K562 (cell line): ENCODE results near the gene TDRD6. TPM values are rescaled to one million over a fixed set of nuclear protein-coding genes. Genes with fewer than 3 reads are reported as not detected.

Source experiments
- ATAC-seq: fragments of 200-7000 bp; cut with Tn5 transposase; 3 replicates; pipeline ENCODE4 v1.9.1; 2020; ENCODE audit warnings: moderate library complexity
- BruUV-seq: library from RNA; stranded (reverse); fragments of 400-500 nt; replicated peaks from 2 replicates; lab custom pipeline; 2021; lab: Mats Ljungman, UMichigan
- CTCF ChIA-PET: fragments of 300-600 bp; formaldehyde crosslinking; extraction: SDS; loops from one replicate; lab custom pipeline; 2021; ENCODE audit warnings: low intra/inter-chr PET ratio; lab: Yijun Ruan, JAX
- POLR2A ChIA-PET: fragments of 300-600, 350-650 bp; sonication (Branson Sonifier 250); formaldehyde crosslinking; extraction: SDS; loops from one replicate; lab custom pipeline; 2021; ENCODE audit warnings: antibody characterized with exemption, inconsistent platforms; lab: Yijun Ruan, JAX
- DNase-seq, 4 experiments: peaks; one replicate each; pipeline versions ENCODE4 v3.0.0 to v3.0.0-alpha.2; 2011 to 2018; ENCODE audit warnings: low spot score in 3 of 4, mixed read lengths in 3 of 4; ENCODE audit errors: extremely low read depth in 1 of 4
- FAIRE-seq: peaks from 2 replicates; lab custom pipeline; 2011; peaks lifted over from hg19 to GRCh38; lab: Jason Lieb, UNC
- H2AFZ ChIP-seq: 2 replicates; pipeline ENCODE4 v1.6.0; 2011; ENCODE audit warnings: low read depth, low read length, control low read depth, inconsistent platforms
- H3K27ac ChIP-seq: fragments of 200-600 bp; 3 replicates; pipeline ENCODE4 v1.8.0; 2011; ENCODE audit warnings: low read depth, mild to moderate bottlenecking, control low read depth, inconsistent platforms, low read length, moderate library complexity, mixed read lengths; ENCODE audit errors: extremely low read depth
- H3K27me3 ChIP-seq, 2 experiments: fragments of 300-600 bp in 1 of 2; 2 replicates in 1 of 2; 3 replicates in 1 of 2; pipeline versions ENCODE4 v1.6.0 to v1.8.0; 2011; ENCODE audit warnings: inconsistent platforms in 2 of 2, low read length in 2 of 2, mild to moderate bottlenecking in 1 of 2, mixed read lengths in 1 of 2, moderate library complexity in 1 of 2; ENCODE audit not compliant: control insufficient read depth in 2 of 2, insufficient read depth in 2 of 2
- H3K36me3 ChIP-seq: fragments of 300-600 bp; 3 replicates; pipeline ENCODE4 v1.8.0; 2011; ENCODE audit warnings: mild to moderate bottlenecking, low read length, inconsistent platforms; ENCODE audit not compliant: control insufficient read depth, insufficient read depth
- H3K4me1 ChIP-seq, 2 experiments: fragments of 200-600 bp in 1 of 2; replicated peaks in 1 of 2; 2 replicates in 1 of 2; 3 replicates in 1 of 2; pipeline versions ENCODE4 v1.5.1 to v1.8.0; 2011; ENCODE audit warnings: inconsistent platforms in 2 of 2, low read length in 2 of 2, mild to moderate bottlenecking in 1 of 2, mixed read lengths in 1 of 2, moderate library complexity in 1 of 2; ENCODE audit not compliant: control insufficient read depth in 2 of 2, insufficient read depth in 2 of 2
- H3K4me2 ChIP-seq: 2 replicates; pipeline ENCODE4 v1.6.1; 2011; ENCODE audit warnings: low read length, control low read depth, inconsistent platforms, mixed read lengths; ENCODE audit not compliant: insufficient read depth
- H3K4me3 ChIP-seq: fragments of 200-600 bp; sonication (generic), shearing (Covaris generic); 2 replicates; pipeline ENCODE4 v1.5.1; 2016; ENCODE audit warnings: control low read depth, inconsistent platforms
- H3K79me2 ChIP-seq: fragments of 200-600 bp; 3 replicates; pipeline ENCODE4 v1.8.0; 2011; ENCODE audit warnings: low read length, inconsistent platforms; ENCODE audit not compliant: control insufficient read depth, insufficient read depth
- H3K9ac ChIP-seq, 2 experiments: 2 replicates each; pipeline versions ENCODE4 v1.6.0 to v1.6.1; 2011; ENCODE audit warnings: low read depth in 2 of 2, low read length in 2 of 2, control low read depth in 1 of 2, inconsistent platforms in 1 of 2, mild to moderate bottlenecking in 1 of 2, mixed read lengths in 1 of 2; ENCODE audit not compliant: insufficient read depth in 1 of 2
- H3K9me1 ChIP-seq: one replicate; pipeline ENCODE4 v1.6.0; 2011; ENCODE audit warnings: inconsistent platforms, mild to moderate bottlenecking, low read length, moderate library complexity; ENCODE audit not compliant: control insufficient read depth, insufficient read depth
- H3K9me3 ChIP-seq: replicated peaks from 2 replicates; pipeline ENCODE4 v1.5.1; 2011; ENCODE audit warnings: low read depth, low read length, inconsistent platforms; ENCODE audit not compliant: control insufficient read depth, insufficient read depth
- H4K20me1 ChIP-seq: replicated peaks from 2 replicates; pipeline ENCODE4 v1.6.1; 2011; ENCODE audit warnings: low read length, inconsistent platforms, mixed read lengths; ENCODE audit not compliant: control insufficient read depth, insufficient read depth
- CBX8 ChIP-seq: fragments of 200-600 bp; sonication (generic); IDR thresholded peaks from 2 replicates; pipeline ENCODE4 v1.6.1; 2012; ENCODE audit warnings: borderline replicate concordance, mixed run types, low read depth, mild to moderate bottlenecking, moderate library complexity, mixed read lengths, low read length, control low read depth, inconsistent platforms; ENCODE audit not compliant: poor library complexity, severe bottlenecking; ENCODE audit errors: extremely low read depth
- CEBPB ChIP-seq: fragments of 450-650 bp; IDR thresholded peaks from 2 replicates; pipeline ENCODE4 v1.6.1; 2016; ENCODE audit warnings: missing genetic modification characterization, missing compliant biosample characterization
- KDM5B ChIP-seq: fragments of 200-600 bp; sonication (generic); IDR thresholded peaks from 2 replicates; pipeline ENCODE4 v1.6.1; 2012; ENCODE audit warnings: low read depth, mild to moderate bottlenecking, moderate library complexity, low read length, control low read depth, inconsistent platforms; ENCODE audit not compliant: insufficient replicate concordance
- WGBS: fragments of 100-300 bp; shearing (Covaris generic); methylation state at CpG from one replicate; pipeline ENCODE4 v1.1.6; 2016; ENCODE audit warnings: low coverage, mixed read lengths; ENCODE audit not compliant: insufficient coverage; ENCODE audit errors: missing lambda C conversion rate; 5-methylcytosine and 5-hydroxymethylcytosine counted together
- in situ Hi-C: fragments of 300-500 bp; cut with MboI; formaldehyde crosslinking; loops from 4 replicates; pipeline ENCODE4 v1.15.0; 2018; ENCODE audit warnings: inconsistent platforms, mixed read lengths
- intact Hi-C: fragments of 100-400 bp; cut with micrococcal nuclease; formaldehyde crosslinking; loops from 2 replicates; pipeline ENCODE4 v1.14.2; 2022
- polyA plus RNA-seq, 8 experiments: library from polyadenylated mRNA; depleted of rRNA in 4 of 8; stranded (reverse) in 5 of 8; unstranded in 3 of 8; fragments of >200 nt; fragmentation: Nextera tagmentation in 2 of 8; fragmentation: Illumina TruSeq in 1 of 8; extraction: Ambion mirVana in 2 of 8; extraction: Trizol in 1 of 8; gene quantifications; 2 replicates each; pipeline versions ENCODE4 v1.2.1 to v1.2.3, GENCODE V29; 2011 to 2014; ENCODE audit warnings: inconsistent platforms in 1 of 8, missing spikeins in 1 of 8
- total RNA-seq, 7 experiments: library from RNA; depleted of rRNA in 6 of 7; stranded (reverse); fragments of >200 nt in 6 of 7; fragmentation: Illumina TruSeq in 2 of 7; extraction: Trizol in 2 of 7; gene quantifications; 2 replicates each; pipeline versions ENCODE4 v1.2.1 to v1.2.3, GENCODE V29; 2011 to 2021; ENCODE audit warnings: low replicate concordance in 1 of 7

Gene TDRD6
- total and polyA plus RNA-seq, 9 of the 15 experiments (the other 6 are each of a cell fraction or from before 2014, with no cell fraction given) = under 0.01 to 0.53 (median 0.14) TPM; not detected in 1

GRCh38 chr6:46653439-46654195, 34.1 kb upstream of the TDRD6 start:
- H3K27ac ChIP-seq = no peak overlapping the region
- in situ Hi-C loops = no loop called here
- H3K79me2 ChIP-seq = no peaks in the 10 kb centered on the region
- no peaks in the 10 kb centered on the region for H3K9me3 ChIP-seq
- peak overlapping the region; percentile 83 for H3K4me2 ChIP-seq
- H3K9ac ChIP-seq = peak overlapping the region in 1 of 2 experiments; percentile 85; a peak in 1 of 4 replicates
- H3K4me3 ChIP-seq = peak overlapping the region; percentile 56
- ATAC-seq (no peak), DNase-seq (no peak), FAIRE-seq (no peak)
- H3K27me3 ChIP-seq = peaks cover 2 to 11% of the 10 kb centered on the region in 2 experiments; a peak in 3 of 5 replicates
- intact Hi-C loops = no loop called here
- no peaks in the 10 kb centered on the region for H3K36me3 ChIP-seq
- H4K20me1 ChIP-seq = no peaks in the 10 kb centered on the region
- TF ChIP-seq CEBPB (tag) (no peak), KDM5B (no peak), CBX8 (no peak)
- peaks cover 0 to 10% of the 10 kb centered on the region in 2 experiments; a peak in 2 of 5 replicates for H3K4me1 ChIP-seq
- ChIA-PET POLR2A (no interaction called here), CTCF (no interaction called here)
- BruUV-seq = no TSS peak
- 4% methylated on average over 10 of the region's 10 CpGs for WGBS
- no peaks in the 10 kb centered on the region for H3K9me1 ChIP-seq
- peak overlapping the region; percentile 92 for H2AFZ ChIP-seq
